Heart left ventricle (tissue), 13 donors: Measurements from ENCODE around the gene RASSF9.

ENCODE experiments used
- CTCF ChIP-seq, 12 donors: fragments of 200-600 bp; sonication (generic) in 4 of 12; IDR thresholded peaks; one replicate each; pipeline versions ENCODE4 v1.5.0 to v1.8.0; 2018 to 2022; ENCODE audit warnings: antibody characterized with exemption in 12 of 12, mild to moderate bottlenecking in 5 of 12
- POLR2A ChIP-seq, 2 donors: fragments of 450-650 bp; IDR thresholded peaks; one replicate each; pipeline ENCODE4 v1.6.1; 2017; ENCODE audit warnings: antibody characterized with exemption in 2 of 2, mild to moderate bottlenecking in 2 of 2, moderate library complexity in 2 of 2
- donor health status: ischemic (EF 13 %, LVEDD 7.1; RV severe dilation, severe dysfunction).
- donor health status: DM: no; HTN: yes; CAD: no.
- donor health status: DM: no; HTN: no; CAD: no.
- donor health status: ischemic (EF 25% LVEDD 6.9; RV normal size, moderate dysfunction).
- donor health status: ischemic (EF 25% LVEDD 5.7; RV mildly dilated, moderate dysfunction).
- donor health status: ischemic (EF 35%, LVEDD 5.7; RV mildly dilated, moderate dysfunction).
- donor health status: nonischemic (EF 11% LVEDD 7.7; RV severe dilation, severe dysfunction).
- donor health status: DM: yes; HTN: yes; CAD: no.
- donor health status: PGD.
- donor health status: ischemic (EF 29% LVEDD 5.4; RV normal size, mild dysfunction).
- donor health status: nonischemic (EF 23%, LVEDD 6.1; RV moderate dilation, normal function).

GRCh38 chr12:85781766-85782165, 54.4 kb downstream of the RASSF9 start:
- TF ChIP-seq CTCF (IDR thresholded peaks at IDR 0.05), result no peak
- TF ChIP-seq POLR2A (IDR thresholded peaks at IDR 0.05), result no peak
